WTC11 (cell line): Measurements from ENCODE around the gene HKDC1. TPM values are rescaled to one million over a fixed set of nuclear protein-coding genes. Genes with fewer than 3 reads are reported as not detected.

ENCODE experiments used
- ATAC-seq: fragments of 200-7000 bp; cut with Tn5 transposase; 2 replicates; pipeline ENCODE4 v1.10.0; 2021; ENCODE audit warnings: mild to moderate bottlenecking, moderate library complexity
- CTCF ChIA-PET: fragments of 300-600 bp; sonication (Branson Sonifier 250); formaldehyde crosslinking; loops from one replicate; lab custom pipeline; 2021; ENCODE audit warnings: antibody characterized with exemption; lab: Charles Lee
- POLR2A ChIA-PET: fragments of 350-600 bp; sonication (Branson Sonifier 250); formaldehyde crosslinking; loops from one replicate; lab custom pipeline; 2021; ENCODE audit warnings: antibody characterized with exemption; lab: Charles Lee
- DNase-seq: peaks from one replicate; pipeline ENCODE4 v3.0.0; 2021; ENCODE audit warnings: low spot score
- H3K27ac Mint-ChIP-seq: 2 replicates; pipeline ENCODE4 v1.8.0; 2021; ENCODE audit warnings: mixed read lengths
- H3K27me3 Mint-ChIP-seq: 2 replicates; pipeline ENCODE4 v1.8.0; 2021; ENCODE audit warnings: low read depth, mild to moderate bottlenecking, moderate library complexity, mixed read lengths
- H3K36me3 Mint-ChIP-seq: 2 replicates; pipeline ENCODE4 v1.8.0; 2021; ENCODE audit warnings: mixed read lengths
- H3K4me1 Mint-ChIP-seq: 2 replicates; pipeline ENCODE4 v1.8.0; 2022; ENCODE audit warnings: mixed read lengths
- H3K4me3 Mint-ChIP-seq: 2 replicates; pipeline ENCODE4 v1.8.0; 2021; ENCODE audit warnings: mild to moderate bottlenecking, moderate library complexity, mixed read lengths
- H3K9me3 Mint-ChIP-seq: 2 replicates; pipeline ENCODE4 v1.8.0; 2021; ENCODE audit warnings: mixed read lengths
- AR ChIP-seq: fragments of 250-450 bp; sonication (Bioruptor Pico); IDR thresholded peaks from 2 replicates; pipeline ENCODE4 v1.9.0; 2021; ENCODE audit warnings: mild to moderate bottlenecking
- ATF1 ChIP-seq: sonication (generic); formaldehyde crosslinking; IDR thresholded peaks from 2 replicates; pipeline ENCODE4 v1.8.1; 2023; ENCODE audit warnings: mild to moderate bottlenecking, moderate library complexity, missing genetic modification reagents
- ATF6 ChIP-seq: sonication (generic); formaldehyde crosslinking; IDR thresholded peaks from 2 replicates; pipeline ENCODE4 v1.8.1; 2023; ENCODE audit warnings: mild to moderate bottlenecking, missing genetic modification reagents
- CTCF ChIP-seq: fragments of 200-600 bp; IDR thresholded peaks from 2 replicates; pipeline ENCODE4 v1.8.0; 2022; ENCODE audit warnings: antibody characterized with exemption
- NFE2L1 ChIP-seq: sonication (generic); formaldehyde crosslinking; IDR thresholded peaks from 2 replicates; pipeline ENCODE4 v1.8.1; 2023; ENCODE audit warnings: missing genetic modification reagents
- RELA ChIP-seq: sonication (generic); formaldehyde crosslinking; IDR thresholded peaks from 2 replicates; pipeline ENCODE4 v1.8.1; 2022; ENCODE audit warnings: missing genetic modification reagents, mild to moderate bottlenecking, borderline replicate concordance
- SMAD3 ChIP-seq: sonication (generic); formaldehyde crosslinking; IDR thresholded peaks from 2 replicates; pipeline ENCODE4 v1.8.0; 2022; ENCODE audit warnings: missing genetic modification reagents, mild to moderate bottlenecking, borderline replicate concordance
- SMAD4 ChIP-seq: sonication (generic); formaldehyde crosslinking; IDR thresholded peaks from 2 replicates; pipeline ENCODE4 v1.8.0; 2022; ENCODE audit warnings: mild to moderate bottlenecking, missing genetic modification reagents
- SP1 ChIP-seq: sonication (generic); formaldehyde crosslinking; conservative IDR thresholded peaks from 2 replicates; pipeline ENCODE4 v1.8.1; 2022; ENCODE audit warnings: missing genetic modification reagents
- ZBTB21 ChIP-seq: sonication (generic); formaldehyde crosslinking; IDR thresholded peaks from 2 replicates; pipeline ENCODE4 v1.8.1; 2023; ENCODE audit warnings: mild to moderate bottlenecking, missing genetic modification reagents, borderline replicate concordance
- ZNF138 ChIP-seq: sonication (generic); formaldehyde crosslinking; conservative IDR thresholded peaks from 2 replicates; pipeline ENCODE4 v1.8.1; 2022; ENCODE audit warnings: mild to moderate bottlenecking, moderate library complexity, missing genetic modification reagents
- ZNF232 ChIP-seq: sonication (generic); formaldehyde crosslinking; IDR thresholded peaks from 2 replicates; pipeline ENCODE4 v1.8.0; 2022; ENCODE audit warnings: mild to moderate bottlenecking, missing genetic modification reagents
- ZNF317 ChIP-seq: sonication (generic); formaldehyde crosslinking; IDR thresholded peaks from 2 replicates; pipeline ENCODE4 v1.8.1; 2023; ENCODE audit warnings: low read depth, mild to moderate bottlenecking, moderate library complexity, missing genetic modification reagents, borderline replicate concordance
- ZNF532 ChIP-seq: fragments of 250-450 bp; sonication (Bioruptor Pico); IDR thresholded peaks from 2 replicates; pipeline ENCODE4 v1.9.0; 2021; ENCODE audit warnings: mild to moderate bottlenecking, borderline replicate concordance
- total RNA-seq: library from RNA; stranded (reverse); gene quantifications from 3 replicates; pipeline ENCODE4 v1.2.3, GENCODE V29; 2021
- TF ChIP-seq, protein P1 (sequence below): sonication (generic); formaldehyde crosslinking; IDR thresholded peaks from 2 replicates; pipeline ENCODE4 v1.8.1; 2022; ENCODE audit warnings: low read depth, mild to moderate bottlenecking, moderate library complexity, missing genetic modification reagents, borderline replicate concordance
- TF ChIP-seq, protein P2 (sequence below): fragments of 250-450 bp; sonication (Bioruptor Pico); conservative IDR thresholded peaks from 2 replicates; pipeline ENCODE4 v1.9.0; 2021; ENCODE audit warnings: mild to moderate bottlenecking
- TF ChIP-seq, protein P3 (sequence below): fragments of 250-450 bp; sonication (Bioruptor Pico); IDR thresholded peaks from 2 replicates; pipeline ENCODE4 v1.8.0; 2021; ENCODE audit warnings: mild to moderate bottlenecking
- TF ChIP-seq, protein P4 (sequence below): sonication (generic); formaldehyde crosslinking; IDR thresholded peaks from 2 replicates; pipeline ENCODE4 v1.8.0; 2022; ENCODE audit warnings: mild to moderate bottlenecking, missing genetic modification reagents

Gene HKDC1
- total RNA-seq, 1 experiment from 2014 or later = 0.09 TPM

DNA sequence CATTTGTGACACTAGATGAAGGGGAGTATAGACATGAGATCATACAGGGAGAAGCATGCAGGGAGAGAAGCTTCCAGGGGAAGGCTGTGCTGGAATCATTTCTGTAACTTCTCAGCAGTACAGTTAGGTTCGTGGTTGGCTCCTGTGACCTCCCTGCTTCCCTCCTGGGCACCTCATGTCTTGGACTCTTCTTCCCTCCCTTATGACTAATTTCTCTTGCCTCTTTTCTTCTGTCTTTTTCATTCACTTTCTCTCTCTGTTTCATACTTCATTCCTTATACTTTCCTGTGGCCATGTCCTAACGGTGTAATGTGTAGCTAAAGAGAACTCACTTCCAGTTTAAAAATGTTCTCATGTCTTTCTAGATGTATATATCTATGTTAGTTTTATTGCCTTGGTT is 19.1 kb upstream of the HKDC1 start:
- no peaks in the 10 kb centered on the region for H3K4me1 Mint-ChIP-seq
- CTCF ChIA-PET = no interaction called here
- no peak for ATAC-seq
- TF ChIP-seq, protein P1, sequence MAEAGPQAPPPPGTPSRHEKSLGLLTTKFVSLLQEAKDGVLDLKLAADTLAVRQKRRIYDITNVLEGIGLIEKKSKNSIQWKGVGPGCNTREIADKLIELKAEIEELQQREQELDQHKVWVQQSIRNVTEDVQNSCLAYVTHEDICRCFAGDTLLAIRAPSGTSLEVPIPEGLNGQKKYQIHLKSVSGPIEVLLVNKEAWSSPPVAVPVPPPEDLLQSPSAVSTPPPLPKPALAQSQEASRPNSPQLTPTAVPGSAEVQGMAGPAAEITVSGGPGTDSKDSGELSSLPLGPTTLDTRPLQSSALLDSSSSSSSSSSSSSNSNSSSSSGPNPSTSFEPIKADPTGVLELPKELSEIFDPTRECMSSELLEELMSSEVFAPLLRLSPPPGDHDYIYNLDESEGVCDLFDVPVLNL = no peak
- TF ChIP-seq, protein P2, sequence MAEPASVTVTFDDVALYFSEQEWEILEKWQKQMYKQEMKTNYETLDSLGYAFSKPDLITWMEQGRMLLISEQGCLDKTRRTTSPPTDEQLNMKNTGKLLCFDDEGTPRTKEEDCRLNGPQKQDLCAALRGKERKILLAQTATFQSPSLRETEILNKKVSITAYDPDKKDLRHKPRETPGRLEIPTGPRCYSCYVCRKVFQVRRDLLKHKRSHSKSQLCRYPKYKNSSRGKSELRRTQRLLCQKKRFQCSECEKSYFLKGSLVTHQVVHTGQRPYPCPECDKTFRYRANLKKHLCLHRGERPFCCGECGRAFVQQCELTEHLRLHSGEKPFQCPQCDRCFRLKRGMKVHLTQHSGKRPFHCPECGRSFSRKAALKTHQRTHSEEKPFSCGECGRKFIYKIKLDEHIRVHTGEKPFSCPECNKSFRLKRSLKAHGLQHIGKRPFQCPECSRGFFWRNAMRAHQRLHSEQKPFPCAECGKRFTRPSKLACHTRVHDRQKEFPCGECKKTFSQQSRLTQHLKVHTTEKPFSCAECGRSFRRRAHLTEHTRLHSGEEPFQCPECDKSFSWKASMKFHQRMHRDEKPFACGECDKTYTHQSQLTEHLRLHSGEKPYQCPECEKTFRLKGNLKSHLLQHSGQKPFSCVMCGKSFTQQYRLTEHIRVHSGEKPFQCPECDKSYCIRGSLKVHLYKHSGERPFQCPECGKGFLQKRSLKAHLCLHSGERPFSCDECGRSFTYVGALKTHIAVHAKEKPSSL (CRISPR knock-in tag) = no peak
- TF ChIP-seq SP1 (CRISPR knock-in tag) = no peak
- TF ChIP-seq ZNF532 (CRISPR knock-in tag) = no peak
- TF ChIP-seq NFE2L1 (CRISPR knock-in tag) = no peak
- no peak for TF ChIP-seq ZNF317 (CRISPR knock-in tag)
- no peak for TF ChIP-seq RELA
- TF ChIP-seq SMAD4 = no peak
- no peak for TF ChIP-seq ZNF232 (CRISPR knock-in tag)
- TF ChIP-seq, all 79 proteins: peak for 0
- Mint-ChIP-seq H3K27ac (no peak overlapping the region), H3K27me3 (no peaks in the 10 kb centered on the region), H3K4me3 (no peak overlapping the region), H3K36me3 (peaks cover 18% of the 10 kb centered on the region), H3K9me3 (no peaks in the 10 kb centered on the region)
- POLR2A ChIA-PET = no interaction called here
- no peak for DNase-seq

DNA sequence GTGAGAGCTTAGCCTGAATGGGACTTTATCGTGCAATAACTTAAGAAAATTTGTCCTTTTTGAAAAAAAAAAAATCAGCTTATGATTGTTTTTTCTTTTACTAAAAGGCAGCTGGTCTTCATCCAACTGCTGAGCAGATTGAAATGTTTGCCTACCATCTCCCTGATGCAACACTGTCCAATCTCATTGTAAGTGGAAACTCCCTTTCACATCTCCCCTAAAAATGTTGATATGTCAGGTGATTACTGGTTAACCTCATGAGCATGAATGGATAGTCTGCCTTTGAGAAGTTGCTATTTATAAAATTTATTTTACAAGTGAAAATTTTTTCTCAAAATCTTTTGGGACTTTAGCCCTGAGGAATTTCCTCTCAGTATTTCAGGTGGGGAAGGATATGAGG is 17.8 kb upstream of the HKDC1 start:
- ATAC-seq (no peak), DNase-seq (no peak)
- Mint-ChIP-seq H3K27me3 (no peaks in the 10 kb centered on the region), H3K4me1 (no peaks in the 10 kb centered on the region), H3K27ac (no peak overlapping the region), H3K4me3 (no peak overlapping the region), H3K36me3 (peaks cover 22% of the 10 kb centered on the region), H3K9me3 (no peaks in the 10 kb centered on the region)
- CTCF ChIA-PET = interaction anchor here (1.0 kb wide), 1 partner anchor 205 kb away, joined by 4 read pairs; no protein-coding TSS in a partner anchor
- POLR2A ChIA-PET = no interaction called here
- TF ChIP-seq ZNF317 (CRISPR knock-in tag) = no peak
- TF ChIP-seq AR (CRISPR knock-in tag) = no peak
- TF ChIP-seq, protein P3, sequence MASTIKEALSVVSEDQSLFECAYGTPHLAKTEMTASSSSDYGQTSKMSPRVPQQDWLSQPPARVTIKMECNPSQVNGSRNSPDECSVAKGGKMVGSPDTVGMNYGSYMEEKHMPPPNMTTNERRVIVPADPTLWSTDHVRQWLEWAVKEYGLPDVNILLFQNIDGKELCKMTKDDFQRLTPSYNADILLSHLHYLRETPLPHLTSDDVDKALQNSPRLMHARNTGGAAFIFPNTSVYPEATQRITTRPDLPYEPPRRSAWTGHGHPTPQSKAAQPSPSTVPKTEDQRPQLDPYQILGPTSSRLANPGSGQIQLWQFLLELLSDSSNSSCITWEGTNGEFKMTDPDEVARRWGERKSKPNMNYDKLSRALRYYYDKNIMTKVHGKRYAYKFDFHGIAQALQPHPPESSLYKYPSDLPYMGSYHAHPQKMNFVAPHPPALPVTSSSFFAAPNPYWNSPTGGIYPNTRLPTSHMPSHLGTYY (CRISPR knock-in tag) = no peak
- no peak for TF ChIP-seq ZNF138
- TF ChIP-seq SMAD3 (CRISPR knock-in tag) = no peak
- no peak for TF ChIP-seq ATF1 (CRISPR knock-in tag)
- no peak for TF ChIP-seq ATF6 (CRISPR knock-in tag)
- no peak for TF ChIP-seq ZBTB21 (CRISPR knock-in tag)
- no peak for TF ChIP-seq CTCF
- TF ChIP-seq, protein P4, sequence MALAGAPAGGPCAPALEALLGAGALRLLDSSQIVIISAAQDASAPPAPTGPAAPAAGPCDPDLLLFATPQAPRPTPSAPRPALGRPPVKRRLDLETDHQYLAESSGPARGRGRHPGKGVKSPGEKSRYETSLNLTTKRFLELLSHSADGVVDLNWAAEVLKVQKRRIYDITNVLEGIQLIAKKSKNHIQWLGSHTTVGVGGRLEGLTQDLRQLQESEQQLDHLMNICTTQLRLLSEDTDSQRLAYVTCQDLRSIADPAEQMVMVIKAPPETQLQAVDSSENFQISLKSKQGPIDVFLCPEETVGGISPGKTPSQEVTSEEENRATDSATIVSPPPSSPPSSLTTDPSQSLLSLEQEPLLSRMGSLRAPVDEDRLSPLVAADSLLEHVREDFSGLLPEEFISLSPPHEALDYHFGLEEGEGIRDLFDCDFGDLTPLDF = no peak
